ENCODE data around the gene BIRC5.
"Not testable (repeated sequence)": the region's sequence is repeated elsewhere in the genome, so short reads cannot be mapped to it uniquely, and the experiment has no call there.

BIRC5 gene

DNA sequence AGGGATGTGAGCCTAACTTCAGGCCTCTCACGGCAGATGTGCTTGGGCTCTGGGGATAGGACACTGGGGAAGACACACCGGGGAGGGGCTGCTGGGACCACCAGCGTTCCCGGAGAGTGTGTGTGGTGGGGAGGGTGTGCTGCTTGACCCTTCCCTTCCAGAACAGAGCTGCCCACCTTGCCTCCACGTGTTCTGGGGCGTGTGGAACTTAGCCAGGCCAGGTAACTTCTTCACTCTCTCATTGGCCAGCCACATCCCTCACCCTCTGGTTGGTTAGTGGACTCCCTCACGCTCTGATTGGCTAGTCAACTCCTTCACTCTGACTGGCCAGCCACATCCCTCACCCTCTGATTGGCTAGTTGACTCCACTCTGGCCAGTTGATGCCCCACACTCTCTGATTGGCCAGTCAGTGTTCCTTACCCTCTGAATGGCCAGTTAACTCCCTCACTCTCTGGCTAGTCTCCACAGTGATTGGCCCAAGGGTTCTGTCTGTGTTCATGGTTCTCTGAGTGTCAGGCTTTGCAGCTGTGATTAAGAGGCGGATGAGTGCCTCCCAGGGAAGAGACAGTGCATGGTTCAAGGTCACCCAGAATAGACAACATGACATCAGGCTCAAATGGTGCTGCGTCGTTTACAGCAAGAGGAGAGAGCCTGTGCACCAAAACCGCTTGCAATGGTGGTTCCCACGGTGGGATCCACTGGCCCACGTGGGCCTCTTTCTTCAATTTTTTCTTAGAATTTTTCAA is 27.4 kb downstream of the BIRC5 start:
- peak; percentile 67 for DNase-seq

DNA sequence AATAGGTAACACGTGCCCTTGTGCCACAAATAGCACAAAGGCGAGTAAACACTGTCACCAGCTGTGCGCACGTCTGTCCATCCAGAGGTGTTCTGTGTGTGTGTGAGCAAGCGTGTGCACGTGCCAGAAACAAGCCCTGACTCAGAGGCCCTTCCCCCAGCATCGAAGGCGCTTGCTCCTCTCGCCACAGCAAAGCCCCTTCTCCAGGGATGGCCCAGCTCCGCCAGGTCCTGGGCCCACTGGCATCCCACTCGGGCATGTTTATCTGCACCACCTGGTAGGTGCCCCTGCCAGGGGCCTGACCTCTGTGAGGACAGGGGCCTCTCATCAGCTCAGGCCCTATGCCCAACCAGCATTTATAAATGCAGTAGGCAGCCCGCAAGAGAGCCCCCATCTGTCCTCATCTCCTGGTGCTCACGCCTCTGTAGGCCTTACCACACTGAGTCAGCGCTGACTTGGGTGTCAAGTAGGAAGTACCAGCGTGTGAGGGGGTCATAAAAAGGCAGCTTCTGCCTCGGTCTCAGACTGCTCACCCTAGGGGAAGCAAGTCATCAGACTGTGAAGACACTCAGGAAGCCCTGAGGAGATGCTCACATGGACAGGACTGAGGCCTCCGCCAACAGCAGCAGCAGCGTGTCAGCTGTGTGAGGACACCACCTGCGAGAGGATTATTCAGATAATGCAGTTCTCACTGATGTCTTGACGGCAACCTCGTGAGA is 28.1 kb downstream of the BIRC5 start:
- DNase-seq, result no peak

DNA sequence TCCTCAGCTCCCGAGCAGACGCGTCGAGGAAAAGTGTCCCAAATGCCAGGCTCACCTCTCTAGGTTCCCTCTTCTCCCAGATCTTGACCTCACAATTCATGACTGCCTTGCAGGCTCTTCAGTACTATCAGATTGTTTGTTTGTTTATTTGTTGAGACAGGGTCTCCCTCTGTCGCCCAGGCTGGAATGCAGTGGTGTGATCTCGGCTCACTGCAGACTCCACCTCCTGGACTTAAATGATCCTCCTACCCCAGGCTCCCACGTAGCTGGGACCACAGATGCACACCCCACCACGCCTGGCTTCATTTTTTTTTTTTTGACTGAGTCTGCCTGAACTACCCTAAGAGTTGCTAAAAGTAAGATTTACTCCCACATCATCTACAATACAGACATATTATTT is 33.3 kb downstream of the BIRC5 start:
- no peak for DNase-seq

DNA sequence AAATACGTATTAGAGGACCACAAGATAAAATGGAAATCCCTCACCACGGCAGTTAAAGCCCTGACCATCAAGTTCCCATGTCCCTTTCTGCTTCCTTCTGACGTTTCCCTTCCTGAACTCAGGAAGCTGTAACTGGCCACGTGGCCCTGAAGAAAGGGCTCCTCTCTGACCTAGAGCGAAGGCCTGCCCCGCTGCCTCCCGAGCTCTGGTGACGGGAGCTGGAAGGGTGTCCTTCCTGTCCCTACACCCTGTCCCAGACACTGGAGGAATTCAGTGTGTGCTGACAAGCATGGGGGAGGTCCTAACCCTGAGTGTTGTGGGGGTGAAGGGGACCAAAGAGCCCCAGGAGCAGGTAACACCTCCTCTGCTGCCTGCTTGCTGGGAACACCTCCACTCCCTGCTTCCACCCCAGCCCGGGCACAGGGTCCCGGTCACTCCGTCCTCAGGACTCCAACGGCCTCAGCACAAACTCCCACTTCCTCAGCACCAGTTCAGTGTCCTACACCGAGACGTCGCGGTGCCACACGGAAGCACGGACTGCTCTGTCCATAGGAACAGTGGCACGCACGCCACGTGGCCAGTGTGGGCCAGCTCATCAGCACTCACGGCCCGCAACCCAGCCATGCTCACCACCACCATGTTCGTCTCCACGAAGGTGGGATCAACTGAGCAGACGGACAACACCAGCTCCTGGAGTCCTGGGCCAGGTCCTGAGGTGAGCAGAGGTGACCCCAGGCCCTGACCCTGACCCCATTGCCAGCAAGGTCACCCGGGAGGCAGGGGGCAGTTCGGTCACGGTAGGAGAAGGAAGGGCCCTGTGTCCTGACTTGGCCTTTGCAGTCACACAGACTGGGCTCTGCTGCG is 34.2 kb downstream of the BIRC5 start:
- no peak for DNase-seq

DNA sequence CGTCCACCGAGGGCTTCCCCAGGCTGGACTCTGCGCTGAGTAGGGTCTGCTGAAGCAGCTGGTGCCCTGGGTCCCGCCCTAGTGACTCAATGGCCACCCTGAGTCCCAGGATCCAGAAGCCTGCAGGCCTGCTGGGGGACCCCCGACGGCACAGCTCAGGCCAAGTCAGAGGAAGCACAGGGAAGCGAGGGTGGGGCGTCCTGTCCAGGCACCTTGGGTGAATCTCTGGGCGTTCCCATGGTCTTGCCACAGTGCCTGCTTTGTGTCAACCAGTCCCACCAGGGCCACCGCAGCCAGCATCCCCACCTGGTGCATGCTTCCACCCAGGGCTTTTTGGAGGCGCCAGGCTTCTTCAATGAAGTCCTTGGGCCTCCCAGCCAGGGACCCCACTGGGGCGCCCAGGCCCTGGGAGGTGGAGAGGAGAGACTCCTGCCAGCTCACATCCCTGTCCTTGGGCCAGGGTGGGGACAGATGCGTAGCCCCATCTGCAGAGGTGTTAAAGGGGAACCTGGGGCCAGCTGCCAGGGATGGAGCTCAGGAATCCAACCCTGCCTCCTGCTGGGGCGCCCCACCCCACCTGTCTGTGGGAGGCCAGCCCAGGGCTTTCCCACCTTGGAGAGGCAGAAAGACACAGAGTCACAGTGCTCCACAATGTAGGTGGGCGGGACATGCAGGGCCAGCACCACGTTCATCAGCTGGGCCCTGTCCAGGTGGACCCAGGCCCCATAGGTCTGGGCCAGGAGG is 35.2 kb downstream of the BIRC5 start:
- DNase-seq, result no peak

DNA sequence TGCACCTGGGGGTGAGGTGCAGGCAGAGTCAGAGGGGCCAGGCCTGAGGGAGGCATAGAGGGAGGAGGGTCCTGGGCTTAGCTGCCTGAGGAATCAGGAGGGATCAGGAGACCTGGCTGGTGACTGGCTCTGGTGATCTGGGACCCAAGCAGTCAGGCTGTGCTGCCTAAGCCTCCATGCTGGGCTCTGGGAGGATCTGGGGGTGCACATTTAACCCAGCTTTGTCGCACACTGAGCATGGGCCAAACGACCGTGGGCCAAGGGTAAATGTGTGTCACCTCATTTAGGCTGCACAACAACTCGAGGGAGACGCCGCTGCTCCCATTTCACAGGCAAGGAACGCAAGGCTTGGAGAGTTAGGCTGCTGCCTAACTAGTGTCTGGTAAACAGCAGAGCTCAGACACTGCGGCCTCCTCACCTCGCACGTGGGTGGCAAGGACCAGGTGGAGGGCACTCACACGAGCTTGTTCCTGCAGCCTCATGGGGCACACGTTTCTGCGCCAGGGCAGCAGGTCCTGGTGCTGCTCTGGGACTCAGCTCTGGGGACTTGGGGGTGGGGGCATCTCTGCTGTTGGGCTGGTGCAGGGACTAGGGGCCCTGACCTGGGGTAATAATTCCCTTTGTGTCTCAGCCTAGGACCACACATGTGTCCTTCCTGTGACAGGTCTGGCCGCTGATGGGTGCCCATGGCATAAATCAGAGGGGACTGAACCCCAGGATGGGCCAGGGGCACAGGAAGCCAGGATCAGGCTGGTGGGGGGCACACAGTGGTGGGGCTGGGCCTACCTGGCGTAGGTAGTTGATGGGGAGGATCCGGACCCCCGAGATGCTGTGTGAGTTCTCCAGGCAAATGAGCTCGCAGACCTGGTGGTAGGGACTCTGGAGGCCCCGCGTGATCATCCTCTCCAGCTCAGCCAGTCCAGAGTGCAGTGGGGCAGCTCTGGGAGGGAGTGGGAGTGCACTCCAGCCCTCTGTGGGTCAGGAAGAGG is 36.1 kb downstream of the BIRC5 start:
- no peak for DNase-seq

DNA sequence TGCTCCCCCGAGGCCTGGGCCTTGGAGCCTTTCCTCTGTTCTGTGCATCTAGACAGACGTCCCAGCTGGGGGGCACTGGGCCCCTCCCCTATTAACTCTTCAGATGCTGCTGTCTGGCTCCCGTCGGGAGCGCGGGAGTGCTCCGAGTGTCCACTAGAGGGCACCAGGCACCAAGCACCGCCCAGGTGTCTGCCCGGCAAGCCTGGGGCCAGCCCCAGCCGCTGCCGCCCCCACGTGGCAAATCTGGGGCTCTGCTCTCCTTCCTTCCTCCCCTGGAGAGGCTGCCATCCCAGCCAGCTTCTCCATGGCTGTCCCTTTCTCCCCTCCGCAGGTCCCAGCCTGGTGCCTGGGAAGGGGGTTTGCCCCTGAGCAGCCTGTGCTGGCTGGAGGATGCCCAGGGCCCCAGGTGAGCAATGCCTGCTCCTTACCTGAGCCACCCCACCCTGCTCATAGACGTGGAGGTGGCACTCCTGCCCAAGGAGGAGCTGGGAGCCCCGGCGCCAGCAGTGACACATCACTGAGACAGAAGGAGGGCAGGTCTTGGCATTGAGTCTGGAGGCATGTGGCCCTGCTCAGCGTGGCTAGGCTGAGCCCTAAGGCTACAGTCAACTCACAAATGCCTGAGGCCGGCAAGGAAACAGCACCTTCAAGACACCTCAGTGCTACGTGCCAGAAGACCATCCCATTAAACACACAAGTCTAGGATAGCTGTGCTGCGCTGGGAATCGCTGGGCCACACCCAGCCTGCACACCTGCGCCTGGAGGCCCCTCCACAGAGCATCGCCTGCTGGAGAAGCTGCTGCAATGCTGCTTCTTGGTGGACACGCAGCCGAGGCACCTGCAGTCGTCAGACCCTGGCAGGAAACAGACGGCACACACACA is 37.1 kb downstream of the BIRC5 start:
- peak; percentile 94 for DNase-seq

DNA sequence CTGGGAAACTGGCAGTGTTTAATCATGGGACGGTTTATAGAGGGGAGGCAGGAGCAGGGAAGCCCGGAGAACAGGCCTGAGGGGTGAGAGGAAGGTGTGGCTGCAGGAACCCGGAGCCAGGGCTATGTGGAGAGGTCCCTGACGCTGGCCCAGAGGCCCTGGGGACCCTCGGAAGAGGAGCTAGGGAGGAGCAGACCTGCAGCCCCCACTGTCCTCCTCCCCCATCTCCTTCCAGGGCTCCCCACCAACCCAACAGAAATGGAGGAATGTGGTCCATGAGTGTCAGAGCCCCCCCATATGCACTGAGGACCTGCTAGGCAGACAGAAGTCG is 37.7 kb downstream of the BIRC5 start:
- DNase-seq, result no peak

DNA sequence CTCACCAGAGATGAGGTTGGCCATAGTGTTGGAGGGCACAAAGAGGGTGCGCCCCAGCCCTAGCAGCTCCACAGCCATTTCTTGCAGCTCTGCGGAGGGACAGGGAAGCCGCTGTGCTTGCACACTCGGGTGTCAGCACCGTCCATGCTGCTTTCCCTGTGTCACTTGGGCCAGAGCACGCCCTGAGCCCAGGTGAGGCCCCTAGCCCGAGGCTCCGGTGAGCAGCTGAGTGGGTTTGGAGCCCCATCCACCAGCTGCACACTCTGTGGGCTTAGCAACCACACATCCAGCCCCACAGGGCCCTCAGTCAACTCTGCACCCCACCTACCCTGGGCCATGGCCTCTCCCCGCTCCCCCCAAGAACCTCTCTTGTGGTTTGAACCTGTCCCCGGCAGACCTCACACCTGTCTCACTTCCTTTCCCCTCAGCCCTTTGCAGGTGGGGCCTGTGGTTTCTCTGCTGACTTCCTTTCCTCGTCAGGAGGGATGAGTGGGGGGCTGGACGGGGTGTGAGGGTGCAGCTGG is 38.1 kb downstream of the BIRC5 start:
- no peak for DNase-seq

DNA sequence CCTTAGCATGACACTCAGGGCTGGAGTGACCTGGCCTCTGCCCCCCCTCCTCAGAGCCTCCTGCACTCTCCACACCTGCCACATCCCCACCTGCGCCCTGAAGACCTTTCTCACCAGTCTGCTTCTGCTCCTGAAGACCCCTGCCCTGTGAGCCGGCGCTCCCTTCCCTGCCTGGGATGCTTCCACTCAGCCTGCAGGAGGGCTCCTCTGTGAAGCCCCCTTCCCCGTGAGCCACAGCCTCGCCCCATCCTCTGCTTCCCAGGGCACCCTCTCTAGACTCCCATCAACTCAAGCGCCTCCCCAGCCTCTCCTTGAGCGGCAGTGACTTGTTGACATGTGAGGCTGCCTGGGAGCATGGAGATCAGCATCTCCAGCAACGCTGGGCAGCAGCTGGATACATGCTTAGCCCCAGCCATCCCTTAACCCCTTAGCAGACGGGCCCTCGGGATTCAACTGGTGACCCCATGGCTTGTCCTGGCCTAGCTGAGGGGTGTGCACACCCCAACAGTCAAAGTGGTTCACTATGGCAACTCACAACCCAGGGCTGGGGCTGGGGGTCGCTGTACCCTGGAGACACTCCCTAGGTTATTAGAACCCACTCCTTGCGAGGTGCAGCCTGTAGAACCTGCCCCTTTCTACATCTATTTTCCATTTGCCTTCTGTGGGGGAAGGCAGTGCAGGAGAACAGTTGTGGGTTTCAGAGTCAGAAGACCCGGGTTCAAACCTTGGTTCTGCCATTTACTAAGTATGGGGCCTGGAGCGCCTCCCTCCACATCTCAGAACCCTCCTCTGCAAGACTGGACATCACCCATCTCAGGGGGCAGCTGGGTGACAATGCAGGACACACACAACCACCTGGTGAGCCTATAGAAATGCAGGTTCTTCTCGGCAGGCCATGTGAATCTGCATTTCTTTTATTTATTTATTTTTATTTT is 38.9 kb downstream of the BIRC5 start:
- peak; percentile 35 for DNase-seq

DNA sequence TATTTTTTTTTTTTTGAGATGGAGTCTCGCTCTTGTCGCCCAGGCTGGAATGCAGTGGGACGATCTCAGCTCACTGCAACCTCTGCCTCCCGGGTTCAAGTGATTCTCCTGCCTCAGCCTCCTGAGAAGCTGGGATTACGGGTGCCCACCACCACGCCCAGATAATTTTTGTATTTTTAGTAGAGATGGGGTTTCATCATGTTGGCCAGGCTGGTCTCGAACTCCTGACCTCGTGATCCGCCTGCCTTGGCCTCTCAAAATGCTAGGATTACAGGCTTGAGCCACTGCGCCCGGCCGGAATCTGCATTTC is 39.5 kb downstream of the BIRC5 start:
- DNase-seq, result not testable (repeated sequence)

DNA sequence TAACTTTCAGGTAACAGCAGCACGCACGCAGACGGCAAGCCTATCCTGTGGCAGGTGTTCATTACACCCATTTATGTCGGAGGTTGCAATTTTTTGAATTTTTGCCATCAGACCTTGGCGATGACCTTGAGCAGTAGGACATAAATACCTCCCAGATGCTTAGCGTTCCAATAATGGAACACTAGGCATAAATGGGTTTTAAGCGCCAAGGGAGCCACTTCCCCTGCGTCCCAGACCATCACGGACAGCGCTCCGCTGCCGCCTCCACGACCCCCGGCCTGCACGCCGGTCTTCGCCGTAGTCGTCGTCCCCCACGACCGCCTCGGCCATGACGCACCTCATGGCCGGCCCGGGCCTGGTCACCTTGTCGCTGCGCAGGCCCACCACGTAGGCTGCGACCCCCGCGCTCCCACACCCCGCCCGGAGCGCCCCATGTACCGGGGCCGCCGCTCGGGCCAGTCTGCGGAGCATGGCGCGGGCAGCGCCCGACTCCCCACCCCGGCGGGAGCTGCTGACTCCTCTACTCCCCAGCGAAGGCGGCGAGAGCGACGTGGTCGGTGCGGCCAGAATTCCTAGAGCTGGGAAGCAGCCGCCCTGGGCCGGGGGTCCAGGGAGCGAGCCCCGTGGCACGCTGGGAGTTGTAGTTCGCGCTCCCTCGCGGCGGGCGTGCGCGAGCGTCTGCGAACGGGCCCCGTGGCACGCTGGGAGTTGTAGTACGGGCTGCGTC is 40.1 kb downstream of the BIRC5 start:
- DNase-seq, result peak; percentile 95

DNA sequence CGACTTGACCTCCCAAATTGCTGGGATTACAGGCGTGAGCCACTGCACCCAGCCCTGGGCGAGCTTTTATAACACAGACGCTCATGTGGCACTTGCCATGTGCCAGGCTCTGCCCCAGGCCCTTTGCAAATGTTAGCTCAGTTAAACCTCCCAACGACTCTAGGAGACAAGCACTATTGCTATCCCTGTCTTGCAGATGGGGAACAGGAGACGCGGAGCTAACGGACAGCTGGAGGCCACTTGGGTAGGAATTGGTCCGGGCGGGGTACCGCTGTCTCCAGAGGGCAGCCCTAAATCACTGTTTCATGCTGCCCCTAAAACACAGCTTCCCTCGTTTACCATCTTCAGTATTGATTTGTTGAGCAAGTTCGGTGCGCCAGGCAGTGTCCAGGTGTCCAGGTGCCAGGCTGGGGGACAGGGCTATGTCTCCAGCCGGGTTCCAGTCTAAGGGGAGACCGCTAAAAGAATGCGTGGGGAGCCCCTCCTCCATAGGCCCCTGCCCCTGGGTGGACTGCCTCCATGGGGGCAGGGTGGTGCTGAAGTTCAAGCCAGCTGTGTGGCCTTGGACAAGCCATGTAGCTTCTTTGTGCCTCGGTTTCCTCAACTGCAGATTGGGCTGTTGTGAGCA is 41.1 kb downstream of the BIRC5 start:
- no peak for DNase-seq

DNA sequence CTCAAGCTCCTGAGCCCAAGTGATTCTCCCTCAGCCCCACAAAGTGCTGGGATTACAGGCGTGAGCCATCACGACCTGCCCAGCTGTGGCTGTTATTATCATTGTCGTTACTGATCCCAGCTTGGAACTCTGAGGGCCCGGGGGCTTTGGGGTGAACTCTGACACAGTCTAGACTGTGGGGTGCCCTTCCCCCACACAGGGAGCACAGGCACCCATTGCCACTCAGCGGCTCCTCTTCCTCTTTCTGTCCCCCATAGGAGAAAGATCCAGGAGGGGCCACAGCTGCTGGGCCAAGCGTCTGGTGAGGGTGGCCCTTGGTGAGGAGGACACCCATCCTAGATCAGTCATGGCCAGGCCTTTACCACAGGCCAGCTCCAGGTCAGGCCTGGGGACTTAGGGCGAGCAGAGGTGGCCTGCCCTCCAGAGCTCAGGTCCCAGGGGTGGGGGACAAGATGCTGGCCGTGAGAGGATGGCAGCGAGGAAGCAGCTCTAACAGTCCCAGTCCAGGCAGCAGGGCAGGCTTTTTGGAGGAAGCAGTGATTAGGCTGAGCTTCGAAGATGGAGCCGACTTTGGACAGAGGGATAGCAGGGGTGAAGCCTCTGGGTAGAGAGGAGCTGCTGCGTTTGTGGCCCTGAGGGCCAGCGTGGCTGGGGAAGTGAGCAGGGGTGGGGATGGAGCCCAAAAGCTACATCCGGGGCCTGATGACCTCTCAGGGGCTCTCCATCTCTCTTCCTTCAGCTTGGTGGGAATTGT is 42.1 kb downstream of the BIRC5 start:
- DNase-seq, result no peak

DNA sequence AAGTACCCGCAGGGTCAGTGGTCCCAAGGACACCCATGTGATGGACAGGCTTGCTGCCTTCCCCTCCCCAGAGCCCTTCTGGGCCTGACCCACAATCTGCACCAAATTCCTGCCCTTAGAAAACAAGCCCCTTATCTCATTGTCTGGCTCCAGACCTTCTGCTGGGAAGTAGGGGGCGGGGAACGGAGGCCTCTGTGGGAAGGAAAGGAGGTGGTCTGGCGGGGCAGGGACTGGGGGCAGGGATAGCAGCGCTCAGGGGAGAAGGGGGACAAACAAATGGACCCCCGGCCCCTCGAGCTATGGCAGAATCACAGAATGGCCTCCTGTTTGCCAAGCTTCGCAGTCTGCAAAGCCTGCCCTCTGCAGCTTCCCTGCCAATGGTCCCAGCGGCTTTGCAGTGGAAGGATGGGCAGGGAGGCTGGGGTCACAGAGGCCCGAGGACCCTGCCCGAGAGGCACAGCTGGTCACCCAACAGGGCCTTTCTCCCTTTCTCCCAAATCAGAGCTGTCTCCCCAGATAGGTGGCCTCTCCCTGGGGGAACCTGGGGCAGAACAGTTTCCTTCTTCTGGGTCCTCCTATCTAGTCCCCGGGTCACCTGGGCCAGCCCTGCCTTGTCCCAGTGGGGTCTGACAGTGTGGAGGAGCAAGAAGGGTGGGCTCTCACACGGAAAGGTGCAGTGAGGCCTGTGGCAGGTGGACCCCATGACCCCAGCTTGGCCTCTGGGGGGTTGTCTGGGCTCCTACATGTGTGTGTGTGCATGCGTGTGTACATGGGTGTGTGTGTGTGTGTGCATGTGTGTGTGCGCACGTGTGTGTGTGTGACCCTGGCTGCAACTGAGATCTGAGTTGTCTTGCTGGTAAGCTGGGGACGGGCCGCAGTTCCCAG is 42.9 kb downstream of the BIRC5 start:
- no peak for DNase-seq

DNA sequence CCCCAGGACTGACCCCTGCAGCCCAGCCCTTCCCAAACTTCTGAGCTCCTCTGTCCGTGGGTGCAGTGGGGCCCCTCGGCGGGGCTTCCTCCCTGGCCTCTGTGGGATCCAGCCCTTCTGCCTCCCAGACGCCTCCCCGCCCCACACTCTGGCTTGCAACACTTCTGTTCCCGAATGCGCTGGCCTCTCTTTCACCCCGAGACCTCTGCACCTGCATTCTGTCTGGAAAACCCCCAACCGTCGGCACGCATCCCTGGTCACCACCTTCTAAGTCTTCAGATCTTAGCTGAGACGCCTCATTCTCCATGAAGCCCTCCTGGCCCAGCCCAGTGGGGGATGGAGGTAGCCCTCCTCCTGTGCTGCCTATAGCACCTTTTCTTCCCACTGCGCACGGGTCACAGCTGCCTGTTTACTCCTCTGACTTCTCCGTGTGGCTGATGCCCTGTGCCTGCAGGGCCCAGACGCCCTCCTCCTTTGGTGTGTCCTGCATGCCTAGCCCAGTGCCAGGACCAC is 43.8 kb downstream of the BIRC5 start:
- DNase-seq, result no peak

All from DMS53 (cell line).